Keratinocyte (primary cell): Measurements from ENCODE around the gene LENG8. TPM values are rescaled to one million over a fixed set of nuclear protein-coding genes. Genes with fewer than 3 reads are reported as not detected.
"Not testable (repeated sequence)": the region's sequence is repeated elsewhere in the genome, so short reads cannot be mapped to it uniquely, and the experiment has no call there.

Experiments used
- DNase-seq: peaks from one replicate; pipeline ENCODE4 v3.0.0-alpha.2; 2011; ENCODE audit warnings: low read depth, missing footprints, low spot score
- FAIRE-seq: peaks from 2 replicates; lab custom pipeline; 2011; peaks lifted over from hg19 to GRCh38; lab: Jason Lieb, UNC
- H2AFZ ChIP-seq: 2 replicates; pipeline ENCODE4 v1.6.0; 2012; ENCODE audit warnings: low read length, control low read depth, inconsistent platforms; ENCODE audit not compliant: control insufficient read depth
- H3K27ac ChIP-seq: 2 replicates; pipeline ENCODE4 v1.5.1; 2011; ENCODE audit warnings: low read length; ENCODE audit not compliant: control insufficient read depth, insufficient read depth
- H3K27me3 ChIP-seq: 3 replicates; pipeline ENCODE4 v1.6.0; 2011; ENCODE audit warnings: low read length; ENCODE audit not compliant: control insufficient read depth, insufficient read depth; ENCODE audit errors: extremely low read depth
- H3K36me3 ChIP-seq, 2 experiments: 2 replicates in 1 of 2; 3 replicates in 1 of 2; pipeline ENCODE4 v1.5.1; 2011; ENCODE audit warnings: low read length in 2 of 2, mild to moderate bottlenecking in 1 of 2; ENCODE audit not compliant: control insufficient read depth in 2 of 2, insufficient read depth in 2 of 2; ENCODE audit errors: extremely low read depth in 1 of 2
- H3K4me1 ChIP-seq: 3 replicates; pipeline ENCODE4 v1.5.1; 2011; ENCODE audit warnings: low read length; ENCODE audit not compliant: control insufficient read depth, insufficient read depth; ENCODE audit errors: extremely low read depth
- H3K4me2 ChIP-seq: 3 replicates; pipeline ENCODE4 v1.6.0; 2011; ENCODE audit warnings: low read depth, low read length; ENCODE audit not compliant: control insufficient read depth, insufficient read depth; ENCODE audit errors: extremely low read depth
- H3K4me3 ChIP-seq, 3 experiments: fragments of 200-600 bp in 1 of 3; sonication (generic) in 1 of 3; 2 replicates in 2 of 3; 3 replicates in 1 of 3; pipeline ENCODE4 v1.5.1; 2011 to 2016; ENCODE audit warnings: low read length in 3 of 3, mild to moderate bottlenecking in 3 of 3, control low read depth in 2 of 3, inconsistent platforms in 1 of 3, low read depth in 1 of 3, mixed read lengths in 1 of 3, mixed run types in 1 of 3, moderate library complexity in 1 of 3; ENCODE audit not compliant: control insufficient read depth in 2 of 3, insufficient read depth in 2 of 3; ENCODE audit errors: extremely low read depth in 1 of 3
- H3K79me2 ChIP-seq: 2 replicates; pipeline ENCODE4 v1.6.0; 2012; ENCODE audit warnings: low read length; ENCODE audit not compliant: control insufficient read depth, insufficient read depth
- H3K9ac ChIP-seq: 3 replicates; pipeline ENCODE4 v1.6.0; 2011; ENCODE audit warnings: low read length; ENCODE audit not compliant: control insufficient read depth, insufficient read depth; ENCODE audit errors: extremely low read depth
- H3K9me1 ChIP-seq: 3 replicates; pipeline ENCODE4 v1.6.0; 2011; ENCODE audit warnings: low read length; ENCODE audit not compliant: control insufficient read depth, insufficient read depth; ENCODE audit errors: extremely low read depth
- H3K9me3 ChIP-seq: 2 replicates; pipeline ENCODE4 v1.5.1; 2012; ENCODE audit warnings: low read depth, low read length; ENCODE audit not compliant: control insufficient read depth
- H4K20me1 ChIP-seq: 3 replicates; pipeline ENCODE4 v1.6.0; 2011; ENCODE audit warnings: low read length; ENCODE audit not compliant: control insufficient read depth, insufficient read depth; ENCODE audit errors: extremely low read depth
- EZH2 ChIP-seq: IDR thresholded peaks from one replicate; pipeline ENCODE4 v1.6.1; 2012; ENCODE audit warnings: inconsistent platforms, mild to moderate bottlenecking, low read length, moderate library complexity
- dilution Hi-C: fragments of 300-500 bp; cut with MboI; formaldehyde crosslinking; loops from one replicate; pipeline ENCODE4 v1.7.0; 2020; ENCODE audit warnings: low sequenced_read_pairs; ENCODE audit not compliant: extremely low pct_ligation_motif_present
- polyA plus RNA-seq, 5 experiments: library from polyadenylated mRNA; depleted of rRNA in 3 of 5; stranded (reverse) in 3 of 5; stranded (forward) in 1 of 5; unstranded in 1 of 5; fragments of >200 nt; gene quantifications; 1 replicate in 1 of 5; 2 replicates in 3 of 5; 3 replicates in 1 of 5; pipeline versions ENCODE4 v1.2.1 to v1.2.3, GENCODE V29; 2011 to 2012; ENCODE audit warnings: missing spikeins in 2 of 5, low read depth in 1 of 5, low replicate concordance in 1 of 5
- TF ChIP-seq, protein P1 (sequence below), 3 experiments: IDR thresholded peaks in 1 of 3; conservative IDR thresholded peaks in 1 of 3; optimal IDR thresholded peaks in 1 of 3; 2 replicates in 2 of 3; 3 replicates in 1 of 3; pipeline versions ENCODE3 to v1.5.1; 2011; ENCODE audit warnings: low read length in 3 of 3, mild to moderate bottlenecking in 3 of 3, moderate library complexity in 2 of 3, control low read depth in 1 of 3, inconsistent platforms in 1 of 3; ENCODE audit not compliant: insufficient read depth in 2 of 3; ENCODE audit errors: extremely low read depth in 1 of 3

The LENG8 gene
- polyA plus RNA-seq, 1 donor (not counting 4 experiments of a cell fraction or from before 2014, with no cell fraction given) = 29.4 TPM

DNA sequence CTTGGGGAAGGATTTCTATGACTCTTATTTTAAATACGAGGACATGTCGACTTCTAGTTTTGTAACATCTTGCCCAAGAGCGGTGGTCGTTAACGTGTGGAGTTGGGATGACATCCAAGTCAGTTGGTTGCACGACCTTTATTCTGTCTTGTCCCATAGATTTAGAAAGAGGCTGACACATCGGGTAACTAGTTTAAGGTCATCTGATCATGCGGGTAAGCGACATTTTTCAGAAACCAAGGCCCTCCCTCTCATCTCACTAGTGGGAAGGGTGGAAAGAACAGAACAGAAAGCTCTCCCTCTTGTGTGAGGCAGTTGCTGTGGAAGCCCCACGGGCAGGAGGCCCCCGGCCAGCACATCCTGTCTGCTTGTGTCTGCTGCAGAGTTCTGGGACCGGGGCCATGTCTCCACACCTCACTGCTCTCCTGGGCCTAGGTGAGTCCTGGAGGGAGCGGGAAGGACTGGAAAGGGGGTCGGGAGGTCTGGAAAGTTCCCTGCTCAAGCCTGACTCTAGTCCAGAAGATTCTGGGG is 53.6 kb downstream of the LENG8 start, which contains the start of gene LAIR2:
LAIR2 (plus strand) TSS at position 314 of the 531 bp plus-strand sequence; CDS start at position 402, 88 bp downstream.
- dilution Hi-C loops = no loop called here
- Histone ChIP-seq H3K9me1 (no peaks in the 10 kb centered on the region), H3K27me3 (no peaks in the 10 kb centered on the region), H3K4me3 (no peak within 1 kb of the TSS), H3K4me1 (no peaks in the 10 kb centered on the region), H2AFZ (no peak within 1 kb of the TSS), H3K79me2 (no peaks in the 10 kb centered on the region), H3K9me3 (peaks cover 4% of the 10 kb centered on the region), H3K27ac (no peak within 1 kb of the TSS), H4K20me1 (no peaks in the 10 kb centered on the region), H3K36me3 (no peaks in the 10 kb centered on the region), H3K4me2 (no peak within 1 kb of the TSS), H3K9ac (no peak within 1 kb of the TSS)
- no peak for TF ChIP-seq EZH2
- TF ChIP-seq, protein P1, sequence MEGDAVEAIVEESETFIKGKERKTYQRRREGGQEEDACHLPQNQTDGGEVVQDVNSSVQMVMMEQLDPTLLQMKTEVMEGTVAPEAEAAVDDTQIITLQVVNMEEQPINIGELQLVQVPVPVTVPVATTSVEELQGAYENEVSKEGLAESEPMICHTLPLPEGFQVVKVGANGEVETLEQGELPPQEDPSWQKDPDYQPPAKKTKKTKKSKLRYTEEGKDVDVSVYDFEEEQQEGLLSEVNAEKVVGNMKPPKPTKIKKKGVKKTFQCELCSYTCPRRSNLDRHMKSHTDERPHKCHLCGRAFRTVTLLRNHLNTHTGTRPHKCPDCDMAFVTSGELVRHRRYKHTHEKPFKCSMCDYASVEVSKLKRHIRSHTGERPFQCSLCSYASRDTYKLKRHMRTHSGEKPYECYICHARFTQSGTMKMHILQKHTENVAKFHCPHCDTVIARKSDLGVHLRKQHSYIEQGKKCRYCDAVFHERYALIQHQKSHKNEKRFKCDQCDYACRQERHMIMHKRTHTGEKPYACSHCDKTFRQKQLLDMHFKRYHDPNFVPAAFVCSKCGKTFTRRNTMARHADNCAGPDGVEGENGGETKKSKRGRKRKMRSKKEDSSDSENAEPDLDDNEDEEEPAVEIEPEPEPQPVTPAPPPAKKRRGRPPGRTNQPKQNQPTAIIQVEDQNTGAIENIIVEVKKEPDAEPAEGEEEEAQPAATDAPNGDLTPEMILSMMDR (optimal IDR thresholded peaks at IDR 0.05 in 1 of 3, IDR thresholded peaks at IDR 0.05 in 1 of 3, conservative IDR thresholded peaks at IDR 0.05 in 1 of 3; ENCODE audit: extremely low read depth in 1 of 3, insufficient read depth in 2 of 3, low read length in 3 of 3) = no peak
- DNase-seq = no peak
- no peak for FAIRE-seq

- H4K20me1 ChIP-seq, H3K79me2 ChIP-seq, H3K27ac ChIP-seq, FAIRE-seq, H3K9ac ChIP-seq, H2AFZ ChIP-seq, H3K4me1 ChIP-seq, H3K4me3 ChIP-seq, DNase-seq, H3K9me1 ChIP-seq, H3K27me3 ChIP-seq, dilution Hi-C loops, H3K4me2 ChIP-seq, H3K9me3 ChIP-seq, H3K36me3 ChIP-seq: not testable (repeated sequence)
Observed at GRCh38 chr19:54505542-54505941, 56.5 kb downstream of the LENG8 start.

- dilution Hi-C loops = no loop called here
- no peak for TF ChIP-seq EZH2
- TF ChIP-seq, protein P1 (optimal IDR thresholded peaks at IDR 0.05 in 1 of 3, IDR thresholded peaks at IDR 0.05 in 1 of 3, conservative IDR thresholded peaks at IDR 0.05 in 1 of 3; ENCODE audit: extremely low read depth in 1 of 3, insufficient read depth in 2 of 3, low read length in 3 of 3) = no peak
- Histone ChIP-seq H3K4me2 (no peak overlapping the region), H3K9me3 (peaks cover 2% of the 10 kb centered on the region), H3K9ac (no peak overlapping the region), H3K79me2 (no peaks in the 10 kb centered on the region), H4K20me1 (no peaks in the 10 kb centered on the region), H3K27me3 (no peaks in the 10 kb centered on the region), H3K36me3 (no peaks in the 10 kb centered on the region), H2AFZ (no peak overlapping the region), H3K4me3 (no peak overlapping the region), H3K27ac (no peak overlapping the region), H3K4me1 (no peaks in the 10 kb centered on the region), H3K9me1 (no peaks in the 10 kb centered on the region)
- DNase-seq = no peak
- no peak for FAIRE-seq
Observed at GRCh38 chr19:54506079-54506478, 57.1 kb downstream of the LENG8 start.

DNA sequence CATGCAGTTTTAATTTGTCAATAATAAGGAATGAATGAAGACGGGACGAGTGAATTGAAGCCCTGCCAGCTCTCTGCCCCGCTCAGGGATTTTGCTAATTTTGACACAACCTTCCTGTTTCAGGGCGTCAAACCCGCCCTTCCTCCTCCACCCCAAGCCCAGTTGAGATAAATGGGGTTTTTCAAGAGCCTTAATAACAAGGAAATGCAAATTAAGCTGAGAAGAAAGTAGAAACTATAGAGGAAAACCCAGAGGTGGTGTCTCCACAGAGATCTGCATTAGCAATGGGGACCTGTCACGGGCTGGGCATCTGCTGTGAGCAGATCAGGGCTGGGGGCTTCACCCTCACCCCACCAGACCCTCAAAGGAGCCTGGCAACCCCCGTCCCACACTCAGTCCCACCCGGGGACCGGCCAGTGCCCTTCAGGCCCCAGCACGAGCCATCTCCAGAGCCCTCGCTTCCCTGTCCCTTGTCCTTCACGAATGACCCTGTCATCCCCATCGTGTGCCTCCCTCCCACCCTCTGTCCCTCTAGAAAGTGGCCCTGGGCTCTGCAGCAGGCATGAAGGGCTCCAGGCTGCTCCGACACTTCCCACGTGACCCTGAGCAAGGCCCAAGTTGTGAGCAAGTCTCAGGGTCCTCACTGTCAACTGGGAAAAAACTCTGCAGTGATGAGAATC is 58.2 kb downstream of the LENG8 start:
- dilution Hi-C loops, H3K4me2 ChIP-seq, FAIRE-seq, H3K36me3 ChIP-seq, H3K27ac ChIP-seq, DNase-seq, H4K20me1 ChIP-seq, H2AFZ ChIP-seq, H3K27me3 ChIP-seq, H3K9me1 ChIP-seq, H3K9me3 ChIP-seq, H3K9ac ChIP-seq, H3K4me3 ChIP-seq, H3K4me1 ChIP-seq, H3K79me2 ChIP-seq: not testable (repeated sequence)
